Astrocyte (in vitro differentiated cells and primary cell): Measurements from ENCODE around the gene MLF2. TPM values are rescaled to one million over a fixed set of nuclear protein-coding genes. Genes with fewer than 3 reads are reported as not detected.

Experiments used
- DNase-seq: peaks from one replicate; pipeline ENCODE4 v3.0.0-alpha.2; 2010; ENCODE audit warnings: low read depth
- FAIRE-seq: peaks from 2 replicates; lab custom pipeline; 2011; peaks lifted over from hg19 to GRCh38; lab: Jason Lieb, UNC
- H2AFZ ChIP-seq: 2 replicates; pipeline ENCODE4 v1.6.0; 2012; ENCODE audit warnings: low read depth, low read length, inconsistent platforms
- H3K27ac ChIP-seq: 2 replicates; pipeline ENCODE4 v1.5.1; 2011; ENCODE audit warnings: low read depth, low read length, inconsistent platforms
- H3K27me3 ChIP-seq: 2 replicates; pipeline ENCODE4 v1.6.0; 2011; ENCODE audit warnings: low read length, inconsistent platforms; ENCODE audit not compliant: insufficient read depth
- H3K36me3 ChIP-seq: 2 replicates; pipeline ENCODE4 v1.5.1; 2011; ENCODE audit warnings: low read length, inconsistent platforms; ENCODE audit not compliant: insufficient read depth
- H3K4me1 ChIP-seq: 2 replicates; pipeline ENCODE4 v1.5.1; 2011; ENCODE audit warnings: low read length, inconsistent platforms; ENCODE audit not compliant: insufficient read depth
- H3K4me2 ChIP-seq: 2 replicates; pipeline ENCODE4 v1.6.0; 2012; ENCODE audit warnings: low read length, inconsistent platforms
- H3K4me3 ChIP-seq: 2 replicates; pipeline ENCODE4 v1.5.1; 2011; ENCODE audit warnings: low read depth, mild to moderate bottlenecking, low read length, inconsistent platforms; ENCODE audit not compliant: insufficient read depth
- H3K79me2 ChIP-seq: 2 replicates; pipeline ENCODE4 v1.6.0; 2012; ENCODE audit warnings: mild to moderate bottlenecking, low read length, inconsistent platforms; ENCODE audit not compliant: insufficient read depth
- H3K9ac ChIP-seq: 2 replicates; pipeline ENCODE4 v1.6.0; 2012; ENCODE audit warnings: mild to moderate bottlenecking, low read length, inconsistent platforms
- H3K9me3 ChIP-seq: 2 replicates; pipeline ENCODE4 v1.5.1; 2012; ENCODE audit warnings: low read depth, mild to moderate bottlenecking, low read length, inconsistent platforms; ENCODE audit not compliant: insufficient read depth
- H4K20me1 ChIP-seq: 2 replicates; pipeline ENCODE4 v1.6.0; 2012; ENCODE audit warnings: low read length, inconsistent platforms; ENCODE audit not compliant: insufficient read depth
- H3K27ac Mint-ChIP-seq: one replicate; pipeline ENCODE4 v1.8.0; 2021; ENCODE audit warnings: mild to moderate bottlenecking, mixed read lengths; ENCODE audit not compliant: unreplicated experiment
- H3K27me3 Mint-ChIP-seq: one replicate; pipeline ENCODE4 v1.8.0; 2021; ENCODE audit warnings: low read depth, mixed read lengths; ENCODE audit not compliant: unreplicated experiment
- H3K36me3 Mint-ChIP-seq: one replicate; pipeline ENCODE4 v1.8.0; 2021; ENCODE audit warnings: low read depth, mixed read lengths; ENCODE audit not compliant: unreplicated experiment
- H3K4me1 Mint-ChIP-seq: one replicate; pipeline ENCODE4 v1.8.0; 2021; ENCODE audit warnings: low read depth, mixed read lengths; ENCODE audit not compliant: unreplicated experiment
- H3K4me3 Mint-ChIP-seq: one replicate; pipeline ENCODE4 v1.8.0; 2021; ENCODE audit warnings: mild to moderate bottlenecking, moderate library complexity, mixed read lengths; ENCODE audit not compliant: unreplicated experiment
- H3K9me3 Mint-ChIP-seq: one replicate; pipeline ENCODE4 v1.8.0; 2021; ENCODE audit warnings: mild to moderate bottlenecking, mixed read lengths; ENCODE audit not compliant: unreplicated experiment
- CTCF ChIP-seq: IDR thresholded peaks from 2 replicates; pipeline ENCODE4 v1.5.1; 2011; ENCODE audit warnings: low read depth, mild to moderate bottlenecking, inconsistent platforms, low read length, moderate library complexity; ENCODE audit not compliant: insufficient read depth
- EZH2 ChIP-seq: IDR thresholded peaks from 2 replicates; pipeline ENCODE4 v1.6.1; 2012; ENCODE audit warnings: mild to moderate bottlenecking, low read length, inconsistent platforms; ENCODE audit not compliant: insufficient read depth
- total RNA-seq: library from RNA; stranded (reverse); gene quantifications from 2 replicates; pipeline ENCODE4 v1.2.1, GENCODE V29; 2021

MLF2 gene
- total RNA-seq, 1 donor from 2014 or later: 316 TPM

GRCh38 chr12:6724409-6724797 lies 28.5 kb downstream of the MLF2 start:
- peak overlapping the region; percentile 100 for H3K27ac Mint-ChIP-seq
- Histone ChIP-seq H3K4me1 (peaks cover 7% of the 10 kb centered on the region), H3K9me3 (no peaks in the 10 kb centered on the region), H3K4me3 (peak overlapping the region; percentile 66), H3K27me3 (no peaks in the 10 kb centered on the region), H3K27ac (peak overlapping the region; percentile 83), H3K79me2 (peaks cover 13% of the 10 kb centered on the region), H3K9ac (peak overlapping the region; percentile 79), H4K20me1 (peaks cover 7% of the 10 kb centered on the region), H3K36me3 (peaks cover 15% of the 10 kb centered on the region), H2AFZ (peak overlapping the region; percentile 90), H3K4me2 (peak overlapping the region; percentile 94)
- no peaks in the 10 kb centered on the region for H3K9me3 Mint-ChIP-seq
- no peaks in the 10 kb centered on the region for H3K27me3 Mint-ChIP-seq
- TF ChIP-seq CTCF (no peak), EZH2 (no peak)
- peaks cover 9% of the 10 kb centered on the region for H3K36me3 Mint-ChIP-seq
- H3K4me3 Mint-ChIP-seq: peak overlapping the region; percentile 97
- H3K4me1 Mint-ChIP-seq: peaks cover 9% of the 10 kb centered on the region
- FAIRE-seq (no peak), DNase-seq (no peak)

GRCh38 chr12:6723607-6724408 lies 29.1 kb downstream of the MLF2 start, which contains the start of gene COPS7A:
Gene COPS7A (plus strand): TSS chr12:6724046. CDS start chr12:6724657, 611 bp downstream.
- FAIRE-seq (no peak), DNase-seq (peak; percentile 97)
- Histone ChIP-seq H3K9me3 (no peaks in the 10 kb centered on the region), H4K20me1 (peaks cover 7% of the 10 kb centered on the region), H3K4me2 (peak within 1 kb of the TSS; percentile 94), H3K4me1 (peaks cover 7% of the 10 kb centered on the region), H3K36me3 (peaks cover 11% of the 10 kb centered on the region), H3K9ac (peak within 1 kb of the TSS; percentile 79), H3K79me2 (peaks cover 13% of the 10 kb centered on the region), H3K27me3 (no peaks in the 10 kb centered on the region), H3K4me3 (peak within 1 kb of the TSS; percentile 66), H2AFZ (peak within 1 kb of the TSS; percentile 90), H3K27ac (peak within 1 kb of the TSS; percentile 83)
- H3K9me3 Mint-ChIP-seq: no peaks in the 10 kb centered on the region
- TF ChIP-seq CTCF (no peak), EZH2 (no peak)
- H3K27ac Mint-ChIP-seq: peak within 1 kb of the TSS; percentile 100
- H3K36me3 Mint-ChIP-seq: peaks cover 7% of the 10 kb centered on the region
- H3K27me3 Mint-ChIP-seq: no peaks in the 10 kb centered on the region
- H3K4me1 Mint-ChIP-seq: peaks cover 9% of the 10 kb centered on the region
- H3K4me3 Mint-ChIP-seq: peak within 1 kb of the TSS; percentile 97

GRCh38 chr12:6722863-6723262 lies 30.1 kb downstream of the MLF2 start:
- H3K27me3 ChIP-seq: no peaks in the 10 kb centered on the region
- H3K9me3 ChIP-seq: no peaks in the 10 kb centered on the region
- peaks cover 9% of the 10 kb centered on the region for H3K4me1 Mint-ChIP-seq
- H3K36me3 Mint-ChIP-seq: peaks cover 4% of the 10 kb centered on the region
- no peak overlapping the region for H3K27ac Mint-ChIP-seq
- peaks cover 7% of the 10 kb centered on the region for H3K4me1 ChIP-seq
- no peak overlapping the region for H3K27ac ChIP-seq
- H2AFZ ChIP-seq: no peak overlapping the region
- no peaks in the 10 kb centered on the region for H3K27me3 Mint-ChIP-seq
- no peak for FAIRE-seq
- H3K9ac ChIP-seq: no peak overlapping the region
- TF ChIP-seq EZH2: no peak
- TF ChIP-seq CTCF: no peak
- H3K79me2 ChIP-seq: peaks cover 13% of the 10 kb centered on the region
- DNase-seq: no peak
- no peak overlapping the region for H3K4me3 ChIP-seq
- H3K4me2 ChIP-seq: peak overlapping the region; percentile 94
- peak overlapping the region; percentile 97 for H3K4me3 Mint-ChIP-seq
- H4K20me1 ChIP-seq: peaks cover 7% of the 10 kb centered on the region
- peaks cover 2% of the 10 kb centered on the region for H3K36me3 ChIP-seq
- no peaks in the 10 kb centered on the region for H3K9me3 Mint-ChIP-seq
